Measurements from ENCODE around the gene CNPY1.

DNA sequence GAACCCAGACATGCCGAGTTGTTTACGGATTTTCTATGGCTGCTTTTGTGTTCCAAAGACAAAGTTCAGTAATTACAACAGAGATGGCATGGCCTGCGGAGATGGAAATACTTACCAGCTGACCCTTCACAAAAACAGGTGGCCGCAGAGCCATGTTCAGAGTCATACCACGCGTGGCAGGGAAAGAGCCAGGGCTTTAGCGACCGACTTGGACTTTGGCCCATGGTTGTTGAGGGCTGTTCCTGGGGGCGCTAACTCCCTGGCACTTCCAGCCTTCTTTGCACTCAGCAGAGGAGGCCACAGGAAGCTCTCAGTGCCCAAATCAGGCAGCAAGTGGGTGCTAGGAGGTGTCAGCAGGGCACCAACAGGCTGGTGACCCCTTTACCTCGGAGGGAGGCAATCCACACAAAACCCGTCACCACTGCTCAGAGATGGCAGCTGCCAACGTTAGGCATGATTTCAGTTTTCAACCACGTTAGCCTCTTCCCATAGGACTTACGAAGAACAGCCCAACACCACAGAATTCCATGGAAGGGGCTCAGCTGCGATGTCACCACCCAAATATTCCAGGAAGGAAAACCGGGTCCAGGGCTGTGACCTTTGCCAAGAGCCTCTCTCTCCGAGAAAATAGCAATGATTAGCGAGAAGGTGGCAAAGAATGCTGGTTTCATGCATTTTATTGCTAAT lies 21.4 kb upstream of the CNPY1 start:
- TF ChIP-seq, protein P1, sequence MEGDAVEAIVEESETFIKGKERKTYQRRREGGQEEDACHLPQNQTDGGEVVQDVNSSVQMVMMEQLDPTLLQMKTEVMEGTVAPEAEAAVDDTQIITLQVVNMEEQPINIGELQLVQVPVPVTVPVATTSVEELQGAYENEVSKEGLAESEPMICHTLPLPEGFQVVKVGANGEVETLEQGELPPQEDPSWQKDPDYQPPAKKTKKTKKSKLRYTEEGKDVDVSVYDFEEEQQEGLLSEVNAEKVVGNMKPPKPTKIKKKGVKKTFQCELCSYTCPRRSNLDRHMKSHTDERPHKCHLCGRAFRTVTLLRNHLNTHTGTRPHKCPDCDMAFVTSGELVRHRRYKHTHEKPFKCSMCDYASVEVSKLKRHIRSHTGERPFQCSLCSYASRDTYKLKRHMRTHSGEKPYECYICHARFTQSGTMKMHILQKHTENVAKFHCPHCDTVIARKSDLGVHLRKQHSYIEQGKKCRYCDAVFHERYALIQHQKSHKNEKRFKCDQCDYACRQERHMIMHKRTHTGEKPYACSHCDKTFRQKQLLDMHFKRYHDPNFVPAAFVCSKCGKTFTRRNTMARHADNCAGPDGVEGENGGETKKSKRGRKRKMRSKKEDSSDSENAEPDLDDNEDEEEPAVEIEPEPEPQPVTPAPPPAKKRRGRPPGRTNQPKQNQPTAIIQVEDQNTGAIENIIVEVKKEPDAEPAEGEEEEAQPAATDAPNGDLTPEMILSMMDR (IDR thresholded peaks at IDR 0.05; ENCODE audit: poor library complexity, severe bottlenecking): no peak
- TF ChIP-seq EZH2 (IDR thresholded peaks at IDR 0.05; ENCODE audit: borderline replicate concordance, insufficient read depth, low read length, poor library complexity, severe bottlenecking) (no peak), POLR2AphosphoS5 (IDR thresholded peaks at IDR 0.05) (no peak), EP300 (conservative IDR thresholded peaks at IDR 0.05; ENCODE audit: poor library complexity, severe bottlenecking) (no peak), MXI1 (conservative IDR thresholded peaks at IDR 0.05; ENCODE audit: poor library complexity, severe bottlenecking) (no peak), TAF1 (IDR thresholded peaks at IDR 0.05; ENCODE audit: low read depth) (no peak), SMC3 (conservative IDR thresholded peaks at IDR 0.05; ENCODE audit: poor library complexity) (no peak)
- TF ChIP-seq, protein P2, sequence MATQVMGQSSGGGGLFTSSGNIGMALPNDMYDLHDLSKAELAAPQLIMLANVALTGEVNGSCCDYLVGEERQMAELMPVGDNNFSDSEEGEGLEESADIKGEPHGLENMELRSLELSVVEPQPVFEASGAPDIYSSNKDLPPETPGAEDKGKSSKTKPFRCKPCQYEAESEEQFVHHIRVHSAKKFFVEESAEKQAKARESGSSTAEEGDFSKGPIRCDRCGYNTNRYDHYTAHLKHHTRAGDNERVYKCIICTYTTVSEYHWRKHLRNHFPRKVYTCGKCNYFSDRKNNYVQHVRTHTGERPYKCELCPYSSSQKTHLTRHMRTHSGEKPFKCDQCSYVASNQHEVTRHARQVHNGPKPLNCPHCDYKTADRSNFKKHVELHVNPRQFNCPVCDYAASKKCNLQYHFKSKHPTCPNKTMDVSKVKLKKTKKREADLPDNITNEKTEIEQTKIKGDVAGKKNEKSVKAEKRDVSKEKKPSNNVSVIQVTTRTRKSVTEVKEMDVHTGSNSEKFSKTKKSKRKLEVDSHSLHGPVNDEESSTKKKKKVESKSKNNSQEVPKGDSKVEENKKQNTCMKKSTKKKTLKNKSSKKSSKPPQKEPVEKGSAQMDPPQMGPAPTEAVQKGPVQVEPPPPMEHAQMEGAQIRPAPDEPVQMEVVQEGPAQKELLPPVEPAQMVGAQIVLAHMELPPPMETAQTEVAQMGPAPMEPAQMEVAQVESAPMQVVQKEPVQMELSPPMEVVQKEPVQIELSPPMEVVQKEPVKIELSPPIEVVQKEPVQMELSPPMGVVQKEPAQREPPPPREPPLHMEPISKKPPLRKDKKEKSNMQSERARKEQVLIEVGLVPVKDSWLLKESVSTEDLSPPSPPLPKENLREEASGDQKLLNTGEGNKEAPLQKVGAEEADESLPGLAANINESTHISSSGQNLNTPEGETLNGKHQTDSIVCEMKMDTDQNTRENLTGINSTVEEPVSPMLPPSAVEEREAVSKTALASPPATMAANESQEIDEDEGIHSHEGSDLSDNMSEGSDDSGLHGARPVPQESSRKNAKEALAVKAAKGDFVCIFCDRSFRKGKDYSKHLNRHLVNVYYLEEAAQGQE (IDR thresholded peaks at IDR 0.05; ENCODE audit: borderline replicate concordance): no peak
